HepG2 (cell line): Measurements from ENCODE around the gene UBE3B. TPM values are rescaled to one million over a fixed set of nuclear protein-coding genes. Genes with fewer than 3 reads are reported as not detected.

Experiments used
- AFF4 ChIP-seq: sonication (generic); formaldehyde crosslinking; IDR thresholded peaks from 2 replicates; pipeline ENCODE4 v1.4.0; 2020; ENCODE audit warnings: missing genetic modification reagents
- BRF2 ChIP-seq: sonication (generic); formaldehyde crosslinking; IDR thresholded peaks from 2 replicates; pipeline ENCODE4 v1.8.1; 2022; ENCODE audit warnings: mild to moderate bottlenecking, missing genetic modification reagents
- CREM ChIP-seq, 2 experiments: sonication (generic) in 1 of 2; formaldehyde crosslinking in 1 of 2; IDR thresholded peaks; 2 replicates each; pipeline versions ENCODE4 v1.4.0 to v1.6.1; 2016 to 2020; ENCODE audit warnings: antibody characterized with exemption in 1 of 2, mild to moderate bottlenecking in 1 of 2, missing genetic modification reagents in 1 of 2
- GLMP ChIP-seq: sonication (generic); formaldehyde crosslinking; IDR thresholded peaks from 2 replicates; pipeline ENCODE4 v1.9.0; 2021; ENCODE audit warnings: missing genetic modification reagents, mild to moderate bottlenecking, borderline replicate concordance
- HOXA7 ChIP-seq: sonication (generic); formaldehyde crosslinking; IDR thresholded peaks from 2 replicates; pipeline ENCODE4 v1.8.1; 2022; ENCODE audit warnings: mild to moderate bottlenecking, missing genetic modification reagents, moderate library complexity
- IKZF4 ChIP-seq: sonication (generic); formaldehyde crosslinking; IDR thresholded peaks from 2 replicates; pipeline ENCODE4 v1.5.1; 2020; ENCODE audit warnings: borderline replicate concordance, mild to moderate bottlenecking, low read depth, missing genetic modification reagents; ENCODE audit errors: not compliant biosample characterization
- KLF15 ChIP-seq: sonication (generic); formaldehyde crosslinking; IDR thresholded peaks from 2 replicates; pipeline ENCODE4 v1.8.1; 2023; ENCODE audit warnings: borderline replicate concordance, mild to moderate bottlenecking, inconsistent platforms, missing genetic modification reagents, mixed read lengths
- KLF16 ChIP-seq, 2 experiments: sonication (generic) in 1 of 2; formaldehyde crosslinking in 1 of 2; IDR thresholded peaks; 2 replicates each; pipeline versions ENCODE4 v1.6.1 to v1.8.0; 2016 to 2023; ENCODE audit warnings: missing genetic modification reagents in 2 of 2, missing compliant biosample characterization in 1 of 2
- KMT2B ChIP-seq: IDR thresholded peaks from 2 replicates; pipeline ENCODE4 v1.6.1; 2016; ENCODE audit warnings: missing genetic modification reagents, missing compliant biosample characterization
- MIXL1 ChIP-seq: IDR thresholded peaks from 2 replicates; pipeline ENCODE4 v1.6.1; 2016
- NFE2L2 ChIP-seq: fragments of 150-350 bp; IDR thresholded peaks from 2 replicates; pipeline ENCODE4 v1.6.1; 2014; ENCODE audit warnings: low read length
- NKX3-1 ChIP-seq: sonication (generic); formaldehyde crosslinking; IDR thresholded peaks from 2 replicates; pipeline ENCODE4 v1.5.0; 2020; ENCODE audit warnings: missing genetic modification reagents
- RNF2 ChIP-seq: fragments of 450-650 bp; conservative IDR thresholded peaks from 2 replicates; pipeline ENCODE4 v1.6.1; 2016; ENCODE audit warnings: low read depth
- SUZ12 ChIP-seq: fragments of 150-350 bp; IDR thresholded peaks from 2 replicates; pipeline ENCODE4 v1.6.1; 2014; ENCODE audit warnings: low read depth, low read length
- ZNF121 ChIP-seq: sonication (generic); formaldehyde crosslinking; IDR thresholded peaks from 2 replicates; pipeline ENCODE4 v1.5.0; 2020; ENCODE audit warnings: mild to moderate bottlenecking, missing genetic modification reagents
- ZNF383 ChIP-seq: sonication (generic); formaldehyde crosslinking; IDR thresholded peaks from 2 replicates; pipeline ENCODE4 v1.4.0; 2020; ENCODE audit warnings: missing genetic modification reagents, mild to moderate bottlenecking, borderline replicate concordance
- ZNF484 ChIP-seq: sonication (generic); formaldehyde crosslinking; IDR thresholded peaks from 2 replicates; pipeline ENCODE4 v1.5.1; 2020; ENCODE audit warnings: mild to moderate bottlenecking, low read depth, missing genetic modification reagents, borderline replicate concordance
- ZNF75D ChIP-seq: sonication (generic); formaldehyde crosslinking; IDR thresholded peaks from 2 replicates; pipeline ENCODE4 v1.8.1; 2023; ENCODE audit warnings: missing genetic modification reagents, mild to moderate bottlenecking, borderline replicate concordance
- polyA plus RNA-seq, 8 experiments: library from polyadenylated mRNA; depleted of rRNA in 3 of 8; stranded (reverse) in 7 of 8; unstranded in 1 of 8; fragments of >200 nt; fragmentation: Illumina TruSeq in 4 of 8; extraction: Trizol in 4 of 8; gene quantifications; 2 replicates each; pipeline versions ENCODE4 v1.2.1 to v1.2.3, GENCODE V29; 2011 to 2016; ENCODE audit warnings: low read depth in 4 of 8, missing spikeins in 1 of 8, mixed read lengths in 1 of 8; ENCODE audit not compliant: insufficient read depth in 1 of 8
- total RNA-seq, 5 experiments: library from RNA; depleted of rRNA; stranded (reverse); fragments of >200 nt; fragmentation: Illumina TruSeq; extraction: Trizol; gene quantifications; 2 replicates each; pipeline ENCODE4 v1.2.3, GENCODE V29; 2016; ENCODE audit warnings: low read depth in 1 of 5
- TF ChIP-seq, protein P1 (sequence below): sonication (generic); formaldehyde crosslinking; IDR thresholded peaks from 2 replicates; pipeline ENCODE4 v1.4.0; 2020; ENCODE audit warnings: mild to moderate bottlenecking, low read depth, missing genetic modification reagents

The UBE3B gene
- total and polyA plus RNA-seq, 2 of the 13 experiments (the other 11 are each of a cell fraction or from before 2014, with no cell fraction given) = 22.7 to 25.3 TPM

DNA sequence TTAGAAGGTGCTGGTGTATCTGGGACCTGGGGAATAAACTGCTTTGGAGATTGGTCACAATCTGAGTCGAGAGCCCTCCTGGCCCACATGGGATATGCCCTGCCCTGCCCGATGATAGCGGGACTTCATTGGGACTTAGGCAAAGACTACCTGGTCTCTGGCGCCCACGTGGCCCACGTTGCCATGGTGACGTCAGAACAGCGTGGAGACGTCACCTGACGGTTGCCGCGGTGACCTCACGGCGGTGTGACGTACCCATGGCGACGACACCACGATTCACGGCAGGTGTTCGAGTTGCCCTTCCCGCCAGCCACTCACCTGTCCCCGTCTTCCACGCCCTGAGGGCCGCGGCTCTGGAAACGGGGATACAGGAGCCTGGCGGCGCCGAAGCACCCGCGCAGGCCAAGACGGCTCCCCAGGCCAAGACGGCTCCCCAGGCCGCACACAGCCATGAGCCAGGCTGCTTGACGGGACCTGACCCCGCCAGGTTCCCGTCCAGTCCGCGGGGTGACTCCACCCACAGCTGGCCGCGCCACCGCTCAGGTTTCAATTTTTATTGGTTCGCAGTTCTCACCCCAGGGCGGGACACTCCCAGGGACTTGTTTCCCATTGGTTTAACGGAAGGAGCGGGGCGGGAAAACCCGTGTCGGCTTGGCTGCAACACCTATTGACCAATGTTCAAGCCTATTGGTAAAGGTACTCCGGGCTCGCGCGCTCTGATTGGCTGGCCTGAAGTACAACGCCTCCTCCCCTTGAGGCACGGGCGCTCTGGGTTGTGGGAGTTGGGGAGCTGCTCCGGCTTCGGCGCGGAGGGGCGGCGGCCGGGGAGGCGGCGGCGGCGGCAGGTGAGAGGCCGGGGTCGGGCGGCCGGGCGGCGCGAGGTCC is 95.8 kb downstream of the UBE3B start, which contains the start of the genes MMAB and MVK (continued):
- TF ChIP-seq HOXA7 (CRISPR knock-in tag) (no peak), ZNF383 (CRISPR knock-in tag) (0 out of 2 replicates have a peak, but pooled peaks have one; percentile 30), NFE2L2 (no peak), CREM (IDR thresholded peaks at IDR 0.05) (peak; percentile 98), CREM (CRISPR knock-in tag; IDR thresholded peaks at IDR 0.05) (peak; percentile 93), GLMP (no peak), AFF4 (CRISPR knock-in tag) (no peak), ZNF484 (CRISPR knock-in tag) (peak; percentile 76; the same call in 1 of the 2 replicates), KLF16 (CRISPR knock-in tag; IDR thresholded peaks at IDR 0.05) (peak in 1 of 2 experiments; percentile 94; a peak in 2 of 4 replicates), RNF2 (peak; percentile 88; the same call in 1 of the 2 replicates), NKX3-1 (CRISPR knock-in tag) (peak; percentile 58; the same call in 1 of the 2 replicates), MIXL1 (peak; percentile 13), ZNF121 (CRISPR knock-in tag) (no peak), ZNF75D (CRISPR knock-in tag) (no peak), KMT2B (CRISPR knock-in tag) (peak; percentile 84), BRF2 (CRISPR knock-in tag) (0 out of 2 replicates have a peak, but pooled peaks have one; percentile 88), KLF15 (CRISPR knock-in tag) (no peak), IKZF4 (CRISPR knock-in tag) (peak; percentile 69), SUZ12 (no peak)
- TF ChIP-seq, protein P1, sequence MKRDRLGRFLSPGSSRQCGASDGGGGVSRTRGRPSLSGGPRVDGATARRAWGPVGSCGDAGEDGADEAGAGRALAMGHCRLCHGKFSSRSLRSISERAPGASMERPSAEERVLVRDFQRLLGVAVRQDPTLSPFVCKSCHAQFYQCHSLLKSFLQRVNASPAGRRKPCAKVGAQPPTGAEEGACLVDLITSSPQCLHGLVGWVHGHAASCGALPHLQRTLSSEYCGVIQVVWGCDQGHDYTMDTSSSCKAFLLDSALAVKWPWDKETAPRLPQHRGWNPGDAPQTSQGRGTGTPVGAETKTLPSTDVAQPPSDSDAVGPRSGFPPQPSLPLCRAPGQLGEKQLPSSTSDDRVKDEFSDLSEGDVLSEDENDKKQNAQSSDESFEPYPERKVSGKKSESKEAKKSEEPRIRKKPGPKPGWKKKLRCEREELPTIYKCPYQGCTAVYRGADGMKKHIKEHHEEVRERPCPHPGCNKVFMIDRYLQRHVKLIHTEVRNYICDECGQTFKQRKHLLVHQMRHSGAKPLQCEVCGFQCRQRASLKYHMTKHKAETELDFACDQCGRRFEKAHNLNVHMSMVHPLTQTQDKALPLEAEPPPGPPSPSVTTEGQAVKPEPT (CRISPR knock-in tag) = no peak
